Activated CD8-positive, alpha-beta memory T cell treated with anti-CD3 and anti-CD28 coated beads, Interleukin-2, amount 10 ng/mL, durations not matched to agents 7 days and 5 days (primary cell): ENCODE results near the gene DVL2. TPM values are rescaled to one million over a fixed set of nuclear protein-coding genes. Genes with fewer than 3 reads are reported as not detected.
"Not testable (repeated sequence)": the region's sequence is repeated elsewhere in the genome, so short reads cannot be mapped to it uniquely, and the experiment has no call there.

Source experiments
- ATAC-seq: fragments of 150-1000 bp; cut with Tn5 transposase; one replicate; pipeline ENCODE4 v1.10.0; 2021; ENCODE audit warnings: moderate library complexity
- CTCF ChIA-PET: fragments of 350-600 bp; sonication (Branson Sonifier 250); formaldehyde crosslinking; loops from one replicate; lab custom pipeline; 2021; ENCODE audit warnings: antibody characterized with exemption; lab: Charles Lee
- DNase-seq: peaks from one replicate; pipeline ENCODE4 v3.0.0-alpha.2; 2020
- H3K27ac Mint-ChIP-seq: one replicate; pipeline ENCODE4 v1.8.0; 2021; ENCODE audit warnings: mild to moderate bottlenecking, mixed read lengths
- H3K27me3 Mint-ChIP-seq: one replicate; pipeline ENCODE4 v1.8.0; 2021; ENCODE audit warnings: mixed read lengths
- H3K36me3 Mint-ChIP-seq: one replicate; pipeline ENCODE4 v1.8.0; 2021; ENCODE audit warnings: mild to moderate bottlenecking, mixed read lengths
- H3K4me1 Mint-ChIP-seq: one replicate; pipeline ENCODE4 v1.8.0; 2021; ENCODE audit warnings: mixed read lengths
- H3K4me3 Mint-ChIP-seq: one replicate; pipeline ENCODE4 v1.8.0; 2021; ENCODE audit warnings: mild to moderate bottlenecking, moderate library complexity, mixed read lengths
- H3K9me3 Mint-ChIP-seq: one replicate; pipeline ENCODE4 v1.8.0; 2022; ENCODE audit warnings: low read depth, mixed read lengths
- total RNA-seq, 2 experiments: library from RNA; stranded (reverse); gene quantifications; one replicate each; pipeline ENCODE4 v1.2.3, GENCODE V29; 2021

DVL2 gene
- total RNA-seq, 2 experiments from 2014 or later: 52.7 to 62.0 TPM

DNA sequence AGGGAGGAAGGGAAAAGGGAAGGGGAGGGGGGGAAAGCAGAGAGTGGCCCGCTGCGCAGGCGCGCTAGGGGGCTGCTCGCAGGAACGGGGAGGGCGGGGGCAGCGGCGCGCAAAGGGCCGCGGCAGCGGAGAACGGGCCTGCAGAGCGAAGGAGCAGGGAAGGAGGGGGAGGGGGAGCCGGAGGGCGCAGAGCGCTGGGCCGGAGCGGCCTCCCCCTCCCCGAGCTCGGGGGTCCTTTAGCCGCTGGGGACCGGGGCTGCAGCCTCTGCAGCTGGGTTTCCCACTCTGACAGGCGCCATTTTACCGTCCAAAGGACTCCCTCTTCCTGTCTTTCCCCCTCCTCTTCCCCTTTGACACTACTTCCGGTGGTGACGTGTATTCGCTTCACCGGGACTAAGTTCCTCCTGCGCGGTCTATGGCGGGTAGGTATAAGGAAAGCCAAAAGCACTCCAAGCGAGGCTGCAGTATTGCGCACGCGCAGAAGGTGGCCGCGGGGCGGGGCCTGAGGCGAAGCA, 17.4 kb upstream of the DVL2 start, which contains the start of gene CTDNEP1:
Gene CTDNEP1, minus strand, starts transcription at position 74 of the 515 bp plus-strand sequence. CDS start 438 bp downstream, outside the sequence.
- Mint-ChIP-seq H3K27me3 (no peaks in the 10 kb centered on the region), H3K27ac (peak within 1 kb of the TSS; percentile 99), H3K4me3 (peak within 1 kb of the TSS; percentile 91), H3K36me3 (peaks cover 21% of the 10 kb centered on the region), H3K4me1 (peaks cover 42% of the 10 kb centered on the region), H3K9me3 (no peaks in the 10 kb centered on the region)
- CTCF ChIA-PET: interaction anchor here (0.5 to 2.5 kb wide), 8 partner anchors 10 to 867 kb away, joined by 3 to 18 read pairs (median 4); partner anchors contain the start of genes ACADVL, DLG4, GABARAP and PHF23
- ATAC-seq (peak; percentile 92), DNase-seq (peak; percentile 99)

DNA sequence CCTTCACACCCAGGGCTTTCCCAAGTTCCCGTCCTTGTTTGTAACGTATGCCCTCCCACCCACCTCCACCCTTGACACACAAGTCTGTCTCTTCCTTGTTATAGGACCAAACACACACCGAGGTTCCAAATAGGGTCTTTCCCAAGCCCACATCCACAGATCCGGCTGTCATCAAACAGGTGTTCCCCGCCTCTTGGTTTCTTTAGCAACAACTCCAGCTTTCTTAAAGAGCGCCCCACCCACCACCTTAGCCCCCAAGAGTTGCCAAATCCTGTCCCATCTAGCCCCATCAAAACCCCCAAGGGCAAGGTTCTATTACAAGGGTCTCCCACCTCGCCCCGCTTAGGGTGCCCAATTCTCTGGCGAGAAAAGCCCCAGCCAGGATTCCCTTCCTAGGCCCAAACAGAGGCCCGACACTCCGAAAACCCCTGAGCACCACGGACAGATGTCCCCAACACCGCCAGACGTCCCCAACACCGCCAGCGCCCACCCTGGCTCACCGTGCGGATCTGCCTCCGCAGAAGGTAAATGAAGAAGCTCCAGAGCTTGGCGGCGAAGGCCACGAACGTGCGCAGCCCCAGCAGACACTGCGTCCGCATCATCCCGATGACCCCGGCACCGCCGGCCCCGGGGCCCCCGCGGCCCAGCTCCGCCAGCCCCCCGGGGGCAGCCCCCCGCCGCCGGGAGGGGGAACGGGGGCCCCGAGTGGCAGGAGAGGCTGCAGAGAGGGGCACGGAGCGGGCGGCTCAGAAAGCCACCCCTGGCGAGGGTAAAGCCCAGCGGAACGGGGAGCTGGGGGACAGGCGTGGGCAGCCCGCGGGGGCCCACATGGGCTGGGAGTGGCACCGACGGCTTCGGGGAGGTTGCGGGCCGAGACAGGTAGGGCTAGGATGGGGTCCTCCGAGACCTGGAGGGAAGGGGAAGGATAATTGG, 16.6 kb upstream of the DVL2 start:
- CTCF ChIA-PET: interaction anchor here (0.5 to 2.5 kb wide), 8 partner anchors 9 to 868 kb away, joined by 3 to 18 read pairs (median 4); partner anchors contain the start of genes ACADVL, DLG4, GABARAP and PHF23
- DNase-seq: no peak
- peaks cover 22% of the 10 kb centered on the region for H3K36me3 Mint-ChIP-seq

DNA sequence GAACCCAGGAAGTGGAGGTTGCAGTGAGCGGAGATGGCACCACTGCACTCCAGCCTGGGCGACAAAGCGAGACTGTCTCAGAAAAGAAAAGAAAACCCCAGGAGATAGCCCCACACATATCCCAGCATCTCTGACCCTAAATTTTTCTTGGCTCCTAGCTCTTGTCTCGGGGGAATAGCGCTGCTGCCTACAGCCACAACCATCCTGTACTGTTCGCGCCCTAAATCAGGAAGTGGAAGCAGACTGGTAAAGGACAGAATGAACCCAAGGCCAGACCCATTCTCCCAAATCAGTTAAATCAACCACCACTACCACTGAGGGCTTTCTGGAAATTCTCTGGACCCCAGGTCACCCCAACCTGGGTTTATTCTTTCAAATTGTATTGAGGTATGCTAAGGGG, 15.5 kb upstream of the DVL2 start:
- DNase-seq (no peak), ATAC-seq (no peak)
- H3K4me1 Mint-ChIP-seq: peaks cover 46% of the 10 kb centered on the region
- H3K9me3 Mint-ChIP-seq: no peaks in the 10 kb centered on the region
- peak overlapping the region; percentile 91 for H3K4me3 Mint-ChIP-seq
- H3K36me3 Mint-ChIP-seq: peaks cover 23% of the 10 kb centered on the region
- CTCF ChIA-PET: interaction anchor here (2.5 kb wide), 1 partner anchor 8 kb away, joined by 18 read pairs; the partner anchor contains the start of gene GABARAP
- H3K27me3 Mint-ChIP-seq: no peaks in the 10 kb centered on the region
- H3K27ac Mint-ChIP-seq: peak overlapping the region; percentile 91

More for the DNA sequence above, 16.6 kb upstream of the DVL2 start:
- H3K4me1 Mint-ChIP-seq: peaks cover 46% of the 10 kb centered on the region
- no peaks in the 10 kb centered on the region for H3K27me3 Mint-ChIP-seq
- H3K4me3 Mint-ChIP-seq: peak overlapping the region; percentile 91
- peak overlapping the region; percentile 99 for H3K27ac Mint-ChIP-seq
- no peaks in the 10 kb centered on the region for H3K9me3 Mint-ChIP-seq
- peak; percentile 0 for ATAC-seq

DNA sequence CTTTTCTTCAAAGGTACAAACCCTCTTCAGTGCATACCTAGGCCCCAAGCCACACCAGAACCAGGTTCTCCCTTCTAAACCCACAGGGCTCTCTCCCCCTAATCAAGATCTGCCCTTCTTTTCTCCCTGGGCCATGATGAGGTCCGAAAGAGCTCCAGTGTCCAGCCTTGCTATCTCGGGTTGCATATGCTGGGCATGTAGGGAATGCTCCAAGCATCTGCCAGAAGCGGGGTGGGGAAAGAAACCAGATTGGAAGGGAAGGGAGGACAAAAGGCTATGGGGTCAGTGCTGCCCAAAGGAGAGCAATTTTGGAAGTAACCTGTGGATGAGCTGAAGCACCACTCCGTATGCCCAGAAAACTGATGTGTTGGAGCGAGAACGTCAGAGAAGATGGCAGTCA, 14.9 kb upstream of the DVL2 start:
- DNase-seq (no peak), ATAC-seq (no peak)
- CTCF ChIA-PET: no interaction called here
- Mint-ChIP-seq H3K4me3 (peak overlapping the region; percentile 91), H3K9me3 (no peaks in the 10 kb centered on the region), H3K27me3 (no peaks in the 10 kb centered on the region), H3K27ac (peak overlapping the region; percentile 50), H3K4me1 (peaks cover 46% of the 10 kb centered on the region), H3K36me3 (peaks cover 24% of the 10 kb centered on the region)

DNA sequence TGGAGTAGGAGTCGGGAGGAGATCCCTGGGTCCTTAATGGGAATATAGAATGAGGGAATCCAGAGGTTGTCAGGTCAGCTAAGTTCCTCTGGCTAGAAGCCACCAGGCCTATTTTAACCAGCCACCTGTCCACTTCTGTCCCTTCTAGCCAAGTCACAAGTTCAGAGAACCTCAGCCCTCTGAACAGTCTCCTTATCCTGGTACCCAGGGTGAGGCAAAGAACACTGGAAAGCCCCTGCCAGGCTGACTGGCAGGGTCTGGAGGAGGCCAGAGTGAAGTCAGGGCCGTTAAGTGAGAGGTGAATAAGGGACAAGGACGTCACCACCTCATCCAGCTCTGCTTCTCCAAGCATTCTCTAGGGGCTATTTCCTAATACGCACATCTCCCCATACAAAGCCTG, 14.5 kb upstream of the DVL2 start:
- peaks cover 23% of the 10 kb centered on the region for H3K36me3 Mint-ChIP-seq
- no peak overlapping the region for H3K4me3 Mint-ChIP-seq
- CTCF ChIA-PET: no interaction called here

DNA sequence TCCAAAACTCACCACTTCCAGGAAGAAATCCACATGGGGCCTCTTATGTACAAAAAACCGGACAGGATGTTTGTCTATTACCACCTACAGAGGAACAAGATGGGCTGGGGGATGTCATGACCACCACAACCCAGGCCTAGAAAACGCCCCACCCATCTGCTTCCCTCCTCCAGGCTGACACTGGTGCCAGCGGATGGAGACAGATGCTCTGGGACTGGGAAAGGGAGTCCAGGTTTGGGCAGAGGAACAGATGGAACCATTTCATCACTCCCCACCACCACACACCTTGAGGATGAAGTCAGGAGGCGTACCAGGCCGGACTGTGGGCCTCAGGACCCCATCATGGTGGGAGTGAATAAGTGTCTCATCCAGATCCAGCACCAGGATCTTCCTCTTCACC, 12.5 kb upstream of the DVL2 start:
- Mint-ChIP-seq H3K36me3 (peaks cover 18% of the 10 kb centered on the region), H3K27ac (no peak overlapping the region)

More for the DNA sequence above, 14.5 kb upstream of the DVL2 start:
- ATAC-seq (no peak), DNase-seq (no peak)
- H3K4me1 Mint-ChIP-seq: peaks cover 41% of the 10 kb centered on the region
- no peaks in the 10 kb centered on the region for H3K9me3 Mint-ChIP-seq
- no peaks in the 10 kb centered on the region for H3K27me3 Mint-ChIP-seq
- no peak overlapping the region for H3K27ac Mint-ChIP-seq

DNA sequence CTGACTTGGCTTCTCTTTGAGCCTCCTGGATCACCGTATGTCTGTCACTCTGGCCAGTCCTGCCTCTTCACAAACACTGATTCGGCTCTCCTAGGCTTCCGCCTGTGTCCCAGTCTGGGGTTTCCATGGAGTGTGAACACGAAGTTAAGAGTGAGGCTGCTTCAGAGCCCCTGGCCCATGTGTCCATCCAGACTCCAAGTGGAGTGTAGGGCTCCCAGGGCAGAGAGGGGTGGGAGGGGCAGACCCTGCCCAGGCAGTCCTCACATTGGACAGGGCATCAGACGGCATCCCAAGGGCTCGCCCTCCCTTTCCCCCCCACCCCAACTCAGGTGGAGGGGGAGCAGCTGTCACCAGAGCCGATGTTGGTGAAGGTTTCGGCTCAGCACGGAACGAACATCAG, 9.5 kb upstream of the DVL2 start:
- Mint-ChIP-seq H3K36me3 (peaks cover 31% of the 10 kb centered on the region), H3K27ac (peak overlapping the region; percentile 71), H3K4me1 (peaks cover 42% of the 10 kb centered on the region)
- DNase-seq: peak; percentile 40
- CTCF ChIA-PET: interaction anchor here (2.0 to 4.1 kb wide), 2 partner anchors 24 to 53 kb away, joined by 5 to 13 read pairs; partner anchors contain the start of genes ACADVL and DLG4
- not testable (repeated sequence) for H3K9me3 Mint-ChIP-seq, H3K4me3 Mint-ChIP-seq, ATAC-seq, H3K27me3 Mint-ChIP-seq

More for the DNA sequence above, 12.5 kb upstream of the DVL2 start:
- H3K4me1 Mint-ChIP-seq: peaks cover 40% of the 10 kb centered on the region
- H3K4me3 Mint-ChIP-seq: no peak overlapping the region
- ATAC-seq (no peak), DNase-seq (no peak)
- CTCF ChIA-PET: no interaction called here
- H3K9me3 Mint-ChIP-seq: no peaks in the 10 kb centered on the region
- H3K27me3 Mint-ChIP-seq: no peaks in the 10 kb centered on the region

DNA sequence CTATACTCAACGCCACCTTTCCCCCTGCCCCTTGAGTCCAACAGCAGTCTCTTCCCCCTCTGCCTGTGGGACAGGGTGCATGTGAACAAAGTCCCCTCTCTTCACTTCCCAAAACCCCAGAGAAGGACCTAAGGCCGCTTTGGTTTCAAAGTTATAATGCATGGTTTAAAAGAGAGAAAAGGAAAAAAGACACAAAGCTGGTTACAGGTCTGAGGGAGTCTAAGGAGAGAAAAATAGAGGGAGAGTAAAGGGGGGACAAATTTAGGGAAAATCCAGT, 9.1 kb upstream of the DVL2 start:
- CTCF ChIA-PET: interaction anchor here (1.2 to 4.1 kb wide), 7 partner anchors 8 to 202 kb away, joined by 3 to 18 read pairs (median 5); partner anchors contain the start of genes ACADVL, CTDNEP1, DLG4 and ELP5
- ATAC-seq (no peak), DNase-seq (no peak)

DNA sequence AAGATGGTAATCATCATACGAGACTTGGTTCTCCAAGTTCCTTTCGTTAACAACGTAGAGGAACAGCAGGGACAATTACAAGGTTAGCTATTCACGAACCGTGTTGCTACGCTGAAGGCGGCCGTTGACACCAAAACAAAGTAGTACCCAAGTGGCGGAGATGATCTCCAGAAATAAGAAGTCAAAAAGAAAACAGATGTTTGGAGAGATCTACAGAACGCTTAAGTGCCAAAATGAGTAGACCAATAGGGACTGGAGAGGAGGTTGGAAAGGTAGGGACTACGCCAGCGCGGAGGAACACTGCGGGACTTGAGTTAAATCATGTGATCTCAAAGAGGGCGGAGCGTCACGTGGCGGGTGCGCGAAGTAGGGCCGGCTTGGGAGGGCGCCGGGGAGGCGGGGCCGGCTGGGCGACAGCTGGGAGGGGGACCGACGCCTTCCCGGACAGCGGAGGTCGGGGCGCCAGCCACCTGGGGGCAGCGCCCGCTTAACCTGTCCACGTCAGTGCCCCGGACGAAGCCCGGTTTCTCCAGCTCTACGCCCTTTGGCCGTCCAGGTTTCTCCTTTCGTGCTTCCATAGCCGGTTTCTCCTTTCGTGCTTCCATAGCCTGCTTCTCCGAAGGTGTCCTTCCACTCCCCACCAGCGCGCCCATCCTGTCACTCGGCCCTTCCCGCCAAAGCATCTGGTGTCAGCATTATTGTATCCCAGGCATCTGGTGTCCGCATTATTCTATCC, 8.6 kb upstream of the DVL2 start:
- H3K36me3 Mint-ChIP-seq: peaks cover 31% of the 10 kb centered on the region
- peaks cover 38% of the 10 kb centered on the region for H3K4me1 Mint-ChIP-seq
- H3K27ac Mint-ChIP-seq: peak overlapping the region; percentile 98
- no peaks in the 10 kb centered on the region for H3K9me3 Mint-ChIP-seq
- DNase-seq: peak; percentile 95
- peak; percentile 54 for ATAC-seq
- no peaks in the 10 kb centered on the region for H3K27me3 Mint-ChIP-seq
- H3K4me3 Mint-ChIP-seq: peak overlapping the region; percentile 86
- CTCF ChIA-PET: interaction anchor here (0.8 to 4.1 kb wide), 8 partner anchors 8 to 203 kb away, joined by 3 to 18 read pairs (median 4); partner anchors contain the start of genes ACADVL, CTDNEP1, DLG4 and ELP5

More for the DNA sequence above, 9.1 kb upstream of the DVL2 start:
- no peaks in the 10 kb centered on the region for H3K27me3 Mint-ChIP-seq
- H3K4me1 Mint-ChIP-seq: peaks cover 38% of the 10 kb centered on the region
- H3K9me3 Mint-ChIP-seq: no peaks in the 10 kb centered on the region
- H3K27ac Mint-ChIP-seq: peak overlapping the region; percentile 78
- peaks cover 31% of the 10 kb centered on the region for H3K36me3 Mint-ChIP-seq
- H3K4me3 Mint-ChIP-seq: peak overlapping the region; percentile 86

DNA sequence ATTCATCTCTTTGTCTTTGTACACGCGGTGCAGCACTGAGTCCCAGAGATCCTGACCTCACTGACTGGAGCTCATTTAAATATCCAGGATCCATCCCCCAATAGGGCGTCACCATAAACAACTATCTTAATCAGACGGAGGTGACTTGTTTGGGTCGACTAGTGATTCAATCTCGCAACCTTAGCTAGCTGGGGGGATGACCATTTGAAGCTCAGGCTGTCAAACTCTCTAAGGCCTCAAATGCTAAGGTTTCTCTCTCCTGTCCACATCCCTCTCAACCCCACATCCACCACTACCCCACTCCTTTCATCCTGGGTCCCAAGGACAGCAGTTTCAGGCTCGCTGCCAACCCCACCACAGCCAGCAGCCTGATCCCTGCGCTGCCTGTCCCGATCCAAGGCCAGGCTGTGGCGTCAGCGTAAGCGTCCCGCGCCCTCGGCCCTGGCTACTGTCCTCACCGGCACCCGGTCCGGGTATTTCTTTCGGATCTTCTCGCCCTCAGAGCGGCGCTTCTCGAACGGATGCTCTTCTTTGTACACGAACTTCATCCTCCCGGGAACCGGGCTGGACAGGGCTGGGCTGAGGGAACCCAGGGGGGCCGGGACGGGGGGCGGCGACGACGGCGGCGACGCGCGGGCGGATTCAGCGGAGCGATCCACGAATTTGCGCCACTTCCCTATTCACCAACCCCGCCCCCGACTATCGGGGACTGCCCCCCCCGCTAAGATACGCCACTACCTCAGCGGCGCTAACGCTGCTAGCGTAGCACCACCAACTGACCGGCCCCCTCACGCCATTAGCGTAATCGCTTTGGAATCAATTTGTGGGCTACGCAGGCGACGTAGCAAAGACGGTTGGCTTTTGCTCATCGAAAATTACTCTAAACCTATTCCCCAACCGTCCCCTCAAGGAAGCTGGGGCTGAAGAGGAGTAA, 7.7 kb upstream of the DVL2 start, which contains the start of gene GABARAP:
Gene GABARAP, minus strand, starts transcription at position 667 of the 934 bp plus-strand sequence. Its CDS starts 119 bp downstream, at position 548.
- H3K27me3 Mint-ChIP-seq: no peaks in the 10 kb centered on the region
- ATAC-seq: peak; percentile 38
- peak; percentile 95 for DNase-seq
- H3K36me3 Mint-ChIP-seq: peaks cover 31% of the 10 kb centered on the region
- CTCF ChIA-PET: interaction anchor here (0.8 to 4.1 kb wide), 11 partner anchors 9 to 231 kb away, joined by 3 to 18 read pairs (median 3); partner anchors contain the start of genes ACADVL, CTDNEP1, DLG4 and ELP5
- H3K27ac Mint-ChIP-seq: peak within 1 kb of the TSS; percentile 98
- H3K4me1 Mint-ChIP-seq: peaks cover 42% of the 10 kb centered on the region
- H3K4me3 Mint-ChIP-seq: peak within 1 kb of the TSS; percentile 86
- no peaks in the 10 kb centered on the region for H3K9me3 Mint-ChIP-seq

DNA sequence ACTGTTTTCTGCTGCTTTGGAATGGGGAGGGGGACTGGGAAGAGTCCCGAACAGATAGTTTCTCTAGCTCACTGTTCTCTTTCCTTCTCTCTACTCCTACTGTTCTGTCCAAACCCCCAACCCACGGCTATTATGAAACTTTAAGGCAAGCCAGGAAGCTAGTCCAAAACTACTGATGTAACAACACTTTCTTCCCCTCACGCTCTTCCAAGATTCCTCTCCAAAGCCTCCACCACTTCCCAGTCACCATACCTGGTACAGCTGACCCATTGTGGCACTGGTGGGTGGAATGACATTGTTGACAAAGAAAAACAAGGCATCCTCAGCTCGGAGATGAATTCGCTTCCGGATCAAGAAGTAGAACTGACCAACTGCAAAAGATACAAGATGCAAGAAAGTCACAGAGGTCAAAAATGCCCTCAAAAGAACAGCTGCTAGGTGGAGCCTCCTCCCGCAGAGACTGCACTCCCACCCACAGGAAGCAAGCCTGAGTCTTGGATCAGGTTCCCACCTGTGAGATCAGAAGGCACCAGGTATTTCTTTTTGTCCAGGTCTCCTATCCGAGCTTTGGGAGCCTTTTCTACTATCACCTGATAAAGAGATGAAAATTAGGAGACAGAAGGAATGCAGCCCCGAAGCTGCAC, 6.9 kb upstream of the DVL2 start:
- Mint-ChIP-seq H3K36me3 (peaks cover 32% of the 10 kb centered on the region), H3K27ac (peak overlapping the region; percentile 98), H3K4me3 (peak overlapping the region; percentile 86), H3K27me3 (no peaks in the 10 kb centered on the region), H3K9me3 (no peaks in the 10 kb centered on the region), H3K4me1 (peaks cover 44% of the 10 kb centered on the region)
- DNase-seq (no peak), ATAC-seq (no peak)
- CTCF ChIA-PET: interaction anchor here (0.8 to 4.1 kb wide), 6 partner anchors 10 to 230 kb away, joined by 3 to 18 read pairs (median 5); partner anchors contain the start of genes ACADVL, CTDNEP1, DLG4 and ELP5
